ENCODE data around the gene MAGEB17. TPM values are rescaled to one million over a fixed set of nuclear protein-coding genes. Genes with fewer than 3 reads are reported as not detected.

MAGEB17 gene
- total and polyA plus RNA-seq, 2 of the 8 experiments (the other 6 are each of a cell fraction or from before 2014, with no cell fraction given), result 0.48 to 1.1 TPM

- H3K4ac ChIP-seq (replicated peaks; ENCODE audit: insufficient read length, low read depth, low read length), result no peak overlapping the region
- no peak overlapping the region for H4K8ac ChIP-seq (ENCODE audit: extremely low read depth, insufficient read depth, low read length)
- H2BK120ac ChIP-seq (replicated peaks; ENCODE audit: low read depth, low read length), result peak overlapping the region; percentile 92
- H3K23me2 ChIP-seq (ENCODE audit: low read depth, low read length), result no peaks in the 10 kb centered on the region
- H3K4me1 ChIP-seq (replicated peaks in 1 of 4; ENCODE audit: control insufficient read depth in 3 of 4, insufficient read depth in 4 of 4, low read length in 3 of 4), result peaks cover 2 to 16% (median 4%) of the 10 kb centered on the region in 4 experiments; a peak in 5 of 7 replicates
- no peak overlapping the region for H3K27ac ChIP-seq (ENCODE audit: low read depth, low read length)
- H3K23ac ChIP-seq (ENCODE audit: insufficient read length), result no peak overlapping the region
- no peak for DNase-seq (ENCODE audit: low read depth in 1 of 2, low spot score in 2 of 2)
- H2BK5ac ChIP-seq (ENCODE audit: low read depth, low read length), result no peak overlapping the region
- H4K91ac ChIP-seq (replicated peaks; ENCODE audit: insufficient read length, low read length), result no peak overlapping the region
- no peaks in the 10 kb centered on the region for H3K79me2 ChIP-seq (ENCODE audit: control insufficient read depth in 1 of 2, insufficient read depth in 2 of 2, low read length in 2 of 2)
- H3K9me3 ChIP-seq (ENCODE audit: insufficient read depth in 2 of 2, low read depth in 1 of 2, low read length in 1 of 2), result no peaks in the 10 kb centered on the region
- no peak overlapping the region for H2BK20ac ChIP-seq (ENCODE audit: low read length)
- H3K36me3 ChIP-seq (ENCODE audit: control insufficient read depth in 2 of 4, insufficient read depth in 4 of 4, low read length in 3 of 4), result no peaks in the 10 kb centered on the region
- H3K9ac ChIP-seq (replicated peaks in 1 of 4; ENCODE audit: extremely low read depth in 1 of 4, low read depth in 3 of 4, low read length in 3 of 4), result no peak overlapping the region
- H3K4me3 ChIP-seq (ENCODE audit: extremely low read depth in 1 of 4, insufficient read depth in 2 of 4, low read depth in 3 of 4, low read length in 4 of 4), result no peak overlapping the region
- no peaks in the 10 kb centered on the region for H4K20me1 ChIP-seq (replicated peaks in 1 of 2; ENCODE audit: control insufficient read depth in 1 of 2, insufficient read depth in 2 of 2, low read length in 2 of 2)
- no peak overlapping the region for H3K56ac ChIP-seq (replicated peaks; ENCODE audit: insufficient read length, low read depth, low read length)
- POLR2A ChIA-PET (ENCODE audit: partially characterized antibody), result no interaction called here
- no peak overlapping the region for H2BK12ac ChIP-seq (ENCODE audit: low read depth, low read length)
- FAIRE-seq, result no peak
- no peak overlapping the region for H3K14ac ChIP-seq (ENCODE audit: insufficient read length)
- H2AK5ac ChIP-seq (ENCODE audit: low read depth, low read length), result no peak overlapping the region
- H3K79me1 ChIP-seq (ENCODE audit: low read depth, low read length), result no peaks in the 10 kb centered on the region
- no peak overlapping the region for H2AFZ ChIP-seq (ENCODE audit: low read length)
- H3K18ac ChIP-seq (ENCODE audit: extremely low read depth, low read length), result no peak overlapping the region; the same call in 1 of the 2 replicates
- 75% methylated on average over 1 of the region's 2 CpGs; no CpG with 5 or more reads in 1 of the 2 experiments for WGBS, 2 experiments (ENCODE audit: extremely low coverage in 1 of 2, insufficient coverage in 1 of 2, insufficient read length in 1 of 2, insufficient replicate concordance in 2 of 2, low coverage in 1 of 2, low lambda C conversion rate in 2 of 2, missing lambda C conversion rate in 1 of 2)
- no peak overlapping the region for H3K4me2 ChIP-seq (ENCODE audit: insufficient read depth in 1 of 2, low read depth in 2 of 2, low read length in 2 of 2)
- no peaks in the 10 kb centered on the region for H3K27me3 ChIP-seq (replicated peaks in 1 of 4; ENCODE audit: control insufficient read depth in 3 of 4, extremely low read depth in 1 of 4, insufficient read depth in 3 of 4, low read length in 3 of 4)
- no peak overlapping the region for H2BK15ac ChIP-seq (ENCODE audit: low read length)
- peak overlapping the region; percentile 24 for H4K5ac ChIP-seq (ENCODE audit: insufficient read length, low read depth, low read length)
- CTCF ChIA-PET (ENCODE audit: partially characterized antibody), result interaction anchor here (1.1 to 2.4 kb wide), 2 partner anchors 75 to 284 kb away, joined by 3 to 6 read pairs; no protein-coding TSS in a partner anchor
- no peak for TF ChIP-seq SRF (IDR thresholded peaks at IDR 0.05; ENCODE audit: low read depth, low read length)
- TF ChIP-seq RAD21 (IDR thresholded peaks at IDR 0.05 in 1 of 2, conservative IDR thresholded peaks at IDR 0.05 in 1 of 2; ENCODE audit: low read depth in 2 of 2, low read length in 2 of 2), result no peak
- no peak for TF ChIP-seq BCL11A (IDR thresholded peaks at IDR 0.05; ENCODE audit: low read depth in 2 of 2, low read length in 2 of 2)
- TF ChIP-seq RBBP5 (IDR thresholded peaks at IDR 0.05; ENCODE audit: borderline replicate concordance, low read depth, low read length), result no peak
- no peak for TF ChIP-seq GABPA (IDR thresholded peaks at IDR 0.05; ENCODE audit: borderline replicate concordance, insufficient read depth, low read length)
- TF ChIP-seq SIN3A (conservative IDR thresholded peaks at IDR 0.05 in 1 of 2, IDR thresholded peaks at IDR 0.05 in 1 of 2; ENCODE audit: low read depth in 1 of 2, low read length in 2 of 2), result no peak
- TF ChIP-seq MAX (IDR thresholded peaks at IDR 0.05), result no peak
Observed at GRCh38 chrX:16213961-16214360, 46.7 kb downstream of the MAGEB17 start.
